Trophoblast cell (in vitro differentiated cells and primary cell): ENCODE measurements around the gene MYBPC1.

Source experiments
- DNase-seq, 2 donors: peaks; one replicate each; pipeline ENCODE4 v3.0.0-alpha.2; 2016
- H2AFZ ChIP-seq: 2 replicates; pipeline ENCODE4 v1.6.1; 2013; ENCODE audit warnings: low read length, moderate library complexity, mild to moderate bottlenecking; ENCODE audit not compliant: insufficient read depth, poor library complexity
- H2AK5ac ChIP-seq: 2 replicates; pipeline ENCODE4 v1.6.1; 2013; ENCODE audit warnings: mild to moderate bottlenecking, low read length
- H2BK120ac ChIP-seq: 2 replicates; pipeline ENCODE4 v1.6.1; 2013; ENCODE audit warnings: low read length, mild to moderate bottlenecking, moderate library complexity; ENCODE audit not compliant: insufficient read depth, poor library complexity
- H2BK12ac ChIP-seq: 2 replicates; pipeline ENCODE4 v1.6.1; 2013; ENCODE audit warnings: mild to moderate bottlenecking, low read length, moderate library complexity
- H2BK5ac ChIP-seq: 2 replicates; pipeline ENCODE4 v1.6.1; 2013; ENCODE audit warnings: low read length, low read depth, moderate library complexity, mild to moderate bottlenecking; ENCODE audit not compliant: poor library complexity
- H3K14ac ChIP-seq: 2 replicates; pipeline ENCODE4 v1.6.1; 2013; ENCODE audit warnings: mild to moderate bottlenecking, low read length
- H3K18ac ChIP-seq: 2 replicates; pipeline ENCODE4 v1.6.1; 2013; ENCODE audit warnings: mild to moderate bottlenecking, low read length
- H3K23ac ChIP-seq: 2 replicates; pipeline ENCODE4 v1.6.1; 2013; ENCODE audit warnings: low read length
- H3K27ac ChIP-seq: 2 replicates; pipeline ENCODE4 v1.5.1; 2013; ENCODE audit warnings: low read depth, mild to moderate bottlenecking, inconsistent platforms, low read length, moderate library complexity
- H3K27me3 ChIP-seq: 2 replicates; pipeline ENCODE4 v1.6.1; 2013; ENCODE audit warnings: inconsistent platforms, mild to moderate bottlenecking, low read length, moderate library complexity; ENCODE audit not compliant: insufficient read depth
- H3K36me3 ChIP-seq, 2 experiments: 1 replicate in 1 of 2; 2 replicates in 1 of 2; pipeline ENCODE4 v1.6.1; 2013; ENCODE audit warnings: low read length in 2 of 2, mild to moderate bottlenecking in 2 of 2, moderate library complexity in 1 of 2; ENCODE audit not compliant: insufficient read depth in 2 of 2, control insufficient read depth in 1 of 2
- H3K4ac ChIP-seq: 2 replicates; pipeline ENCODE4 v1.6.1; 2013; ENCODE audit warnings: low read depth, mild to moderate bottlenecking, low read length, moderate library complexity
- H3K4me1 ChIP-seq, 2 experiments: 1 replicate in 1 of 2; 2 replicates in 1 of 2; pipeline ENCODE4 v1.6.1; 2013; ENCODE audit warnings: low read length in 2 of 2, mild to moderate bottlenecking in 2 of 2, moderate library complexity in 1 of 2; ENCODE audit not compliant: insufficient read depth in 2 of 2, control insufficient read depth in 1 of 2
- H3K4me2 ChIP-seq: 2 replicates; pipeline ENCODE4 v1.6.1; 2013; ENCODE audit warnings: inconsistent platforms, mild to moderate bottlenecking, low read length, moderate library complexity
- H3K4me3 ChIP-seq: 2 replicates; pipeline ENCODE4 v1.5.1; 2013; ENCODE audit warnings: mild to moderate bottlenecking, low read depth, low read length, inconsistent platforms
- H3K79me1 ChIP-seq: one replicate; pipeline ENCODE4 v1.6.1; 2013; ENCODE audit warnings: low read length
- H3K79me2 ChIP-seq: 2 replicates; pipeline ENCODE4 v1.6.1; 2013; ENCODE audit warnings: low read length, mild to moderate bottlenecking; ENCODE audit not compliant: control insufficient read depth, insufficient read depth, poor library complexity
- H3K9ac ChIP-seq: 2 replicates; pipeline ENCODE4 v1.6.1; 2013; ENCODE audit warnings: mild to moderate bottlenecking, low read length
- H3K9me3 ChIP-seq: 2 replicates; pipeline ENCODE4 v1.6.1; 2013; ENCODE audit warnings: low read depth, mild to moderate bottlenecking, control low read depth, inconsistent platforms, low read length; ENCODE audit not compliant: insufficient read depth
- H4K12ac ChIP-seq: 2 replicates; pipeline ENCODE4 v1.6.1; 2013; ENCODE audit warnings: low read depth, mild to moderate bottlenecking, low read length, moderate library complexity
- H4K8ac ChIP-seq: 2 replicates; pipeline ENCODE4 v1.6.1; 2013; ENCODE audit warnings: low read depth, mild to moderate bottlenecking, low read length, moderate library complexity
- H4K91ac ChIP-seq: one replicate; pipeline ENCODE4 v1.6.1; 2013; ENCODE audit warnings: low read depth, mild to moderate bottlenecking, low read length, moderate library complexity
- WGBS: extraction: QIAGEN DNeasy Blood & Tissue Kit; methylation state at CpG from one replicate; pipeline ENCODE4 v1.1.7; 2013; ENCODE audit warnings: missing lambda C conversion rate; ENCODE audit not compliant: insufficient read length, insufficient coverage; ENCODE audit errors: extremely low coverage; 5-methylcytosine and 5-hydroxymethylcytosine counted together

MYBPC1 gene

DNA sequence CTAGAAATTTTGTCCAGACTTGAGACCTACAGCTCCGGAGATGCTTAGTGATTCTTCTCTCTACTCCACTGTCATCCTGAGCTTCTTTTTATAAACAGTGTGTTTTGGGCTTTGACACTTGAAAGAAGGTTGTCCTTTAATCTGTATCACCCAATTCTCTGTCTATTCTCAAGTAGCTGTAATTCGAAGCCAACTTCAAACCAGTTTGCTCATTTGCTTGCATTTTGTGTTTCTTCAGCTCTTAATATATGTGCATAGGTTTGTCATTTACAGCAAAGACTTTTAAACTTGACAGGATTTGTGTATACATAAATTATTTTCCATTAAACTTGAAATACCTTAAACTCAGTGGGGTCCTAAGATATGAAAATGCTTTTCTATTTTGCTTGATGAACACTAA is 16.4 kb upstream of the MYBPC1 start:
- no peaks in the 10 kb centered on the region for H3K9me3 ChIP-seq
- H3K4me2 ChIP-seq = no peak overlapping the region
- H2BK12ac ChIP-seq = no peak overlapping the region
- no CpG with 5 or more reads among the region's 2 CpGs for WGBS
- H2BK120ac ChIP-seq = no peak overlapping the region
- H3K18ac ChIP-seq = no peak overlapping the region
- no peaks in the 10 kb centered on the region for H3K27me3 ChIP-seq
- H2AFZ ChIP-seq = no peak overlapping the region
- H3K79me2 ChIP-seq = no peaks in the 10 kb centered on the region
- no peak overlapping the region for H3K9ac ChIP-seq
- no peak overlapping the region for H2BK5ac ChIP-seq
- H3K4me3 ChIP-seq = no peak overlapping the region
- H3K4me1 ChIP-seq = no peaks in the 10 kb centered on the region
- no peak overlapping the region for H3K23ac ChIP-seq
- no peak overlapping the region for H3K14ac ChIP-seq
- H4K12ac ChIP-seq = no peak overlapping the region
- H3K36me3 ChIP-seq = no peaks in the 10 kb centered on the region
- no peaks in the 10 kb centered on the region for H3K79me1 ChIP-seq
- H3K27ac ChIP-seq = no peak overlapping the region
- no peak overlapping the region for H4K8ac ChIP-seq
- no peak overlapping the region for H3K4ac ChIP-seq
- no peak overlapping the region for H4K91ac ChIP-seq
- H2AK5ac ChIP-seq = no peak overlapping the region
- no peak for DNase-seq

- H3K79me1 ChIP-seq = no peaks in the 10 kb centered on the region
- H3K18ac ChIP-seq = no peak overlapping the region
- no CpG with 5 or more reads among the region's 1 CpG for WGBS
- H3K79me2 ChIP-seq = no peaks in the 10 kb centered on the region
- H2AFZ ChIP-seq = no peak overlapping the region
- H3K14ac ChIP-seq = no peak overlapping the region
- no peak overlapping the region for H2BK120ac ChIP-seq
- no peaks in the 10 kb centered on the region for H3K27me3 ChIP-seq
- H3K36me3 ChIP-seq = no peaks in the 10 kb centered on the region
- no peak overlapping the region for H4K12ac ChIP-seq
- no peaks in the 10 kb centered on the region for H3K4me1 ChIP-seq
- no peak overlapping the region for H4K91ac ChIP-seq
- no peak overlapping the region for H2BK12ac ChIP-seq
- H3K23ac ChIP-seq = no peak overlapping the region
- no peak overlapping the region for H3K4ac ChIP-seq
- H4K8ac ChIP-seq = no peak overlapping the region
- no peak overlapping the region for H3K4me2 ChIP-seq
- peak overlapping the region; percentile 10 for H3K9ac ChIP-seq
- H2BK5ac ChIP-seq = no peak overlapping the region
- no peak for DNase-seq
- no peak overlapping the region for H3K4me3 ChIP-seq
- H2AK5ac ChIP-seq = no peak overlapping the region
- no peaks in the 10 kb centered on the region for H3K9me3 ChIP-seq
- no peak overlapping the region for H3K27ac ChIP-seq
Observed at GRCh38 chr12:101581190-101581589, 13.6 kb upstream of the MYBPC1 start.

GRCh38 chr12:101582937-101583336 is 11.8 kb upstream of the MYBPC1 start:
- Histone ChIP-seq H2AFZ (no peak overlapping the region), H3K23ac (no peak overlapping the region), H3K9me3 (no peaks in the 10 kb centered on the region), H3K9ac (no peak overlapping the region), H2AK5ac (no peak overlapping the region), H3K4me2 (no peak overlapping the region), H2BK120ac (no peak overlapping the region), H3K79me2 (no peaks in the 10 kb centered on the region), H3K27me3 (no peaks in the 10 kb centered on the region), H3K4ac (no peak overlapping the region), H3K4me1 (no peaks in the 10 kb centered on the region), H3K4me3 (no peak overlapping the region), H2BK12ac (no peak overlapping the region), H4K8ac (no peak overlapping the region), H3K18ac (no peak overlapping the region), H4K12ac (no peak overlapping the region), H3K27ac (no peak overlapping the region), H2BK5ac (no peak overlapping the region), H3K14ac (no peak overlapping the region), H3K79me1 (no peaks in the 10 kb centered on the region), H4K91ac (no peak overlapping the region), H3K36me3 (no peaks in the 10 kb centered on the region)
- no peak for DNase-seq
- WGBS = no CpG with 5 or more reads among the region's 1 CpG

DNA sequence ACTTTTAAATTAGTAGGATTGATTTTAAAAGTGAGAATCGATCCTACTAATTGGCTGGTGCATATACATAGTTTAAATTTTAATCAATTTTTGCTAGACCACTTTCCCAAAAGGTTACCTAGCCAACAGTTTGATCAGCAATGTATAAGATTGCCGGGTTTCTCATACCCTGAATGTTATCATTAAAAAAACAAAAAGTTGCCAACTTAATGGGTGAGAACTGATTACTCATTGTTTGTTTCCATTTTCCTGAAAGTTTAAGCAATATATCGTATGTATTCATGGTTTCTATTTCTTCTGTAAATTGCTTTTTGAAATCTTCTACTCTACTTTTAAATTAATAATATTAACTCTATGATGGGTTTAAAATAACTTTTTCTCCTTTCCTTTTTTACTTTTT is 4.4 kb upstream of the MYBPC1 start:
- DNase-seq = no peak
- Histone ChIP-seq H2BK5ac (no peak overlapping the region), H4K12ac (no peak overlapping the region), H3K27me3 (no peaks in the 10 kb centered on the region), H3K9ac (no peak overlapping the region), H3K4ac (no peak overlapping the region), H3K4me3 (no peak overlapping the region), H3K4me1 (no peaks in the 10 kb centered on the region), H3K79me2 (no peaks in the 10 kb centered on the region), H3K27ac (no peak overlapping the region), H3K14ac (no peak overlapping the region), H3K9me3 (no peaks in the 10 kb centered on the region), H3K4me2 (no peak overlapping the region), H4K8ac (no peak overlapping the region), H4K91ac (no peak overlapping the region), H3K18ac (no peak overlapping the region), H3K36me3 (no peaks in the 10 kb centered on the region), H2BK12ac (no peak overlapping the region), H2BK120ac (no peak overlapping the region), H3K23ac (no peak overlapping the region), H2AK5ac (no peak overlapping the region), H3K79me1 (no peaks in the 10 kb centered on the region), H2AFZ (no peak overlapping the region)
- WGBS = no CpG with 5 or more reads among the region's 3 CpGs

DNA sequence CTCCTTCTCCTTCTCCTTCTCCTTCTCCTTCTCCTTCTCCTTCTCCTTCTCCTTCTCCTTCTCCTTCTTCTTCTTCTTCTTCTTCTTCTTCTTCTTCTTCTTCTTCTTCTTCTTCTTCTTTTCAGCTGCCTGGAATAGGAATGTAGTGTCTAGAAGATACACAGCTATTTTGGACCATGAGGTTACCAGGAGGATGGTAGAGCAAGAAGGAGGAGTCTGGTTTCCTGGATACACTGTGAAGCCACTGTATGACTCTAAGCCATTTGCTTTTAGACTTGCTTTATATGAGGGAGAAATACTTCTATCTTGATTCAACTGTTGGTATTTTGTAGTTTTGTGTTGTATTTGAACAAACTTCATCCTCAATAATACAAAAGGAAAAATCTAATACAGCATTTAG is 3.0 kb upstream of the MYBPC1 start:
- H3K14ac ChIP-seq = no peak overlapping the region
- no peak overlapping the region for H3K18ac ChIP-seq
- H3K4me1 ChIP-seq = no peaks in the 10 kb centered on the region
- no peak overlapping the region for H2AK5ac ChIP-seq
- H3K36me3 ChIP-seq = no peaks in the 10 kb centered on the region
- H3K4ac ChIP-seq = no peak overlapping the region
- H3K9me3 ChIP-seq = no peaks in the 10 kb centered on the region
- H2BK12ac ChIP-seq = no peak overlapping the region
- H3K27me3 ChIP-seq = no peaks in the 10 kb centered on the region
- H3K23ac ChIP-seq = no peak overlapping the region
- H3K9ac ChIP-seq = no peak overlapping the region
- no peak for DNase-seq
- H4K8ac ChIP-seq = no peak overlapping the region
- H4K91ac ChIP-seq = no peak overlapping the region
- no peak overlapping the region for H4K12ac ChIP-seq
- no peak overlapping the region for H3K4me2 ChIP-seq
- H3K79me2 ChIP-seq = no peaks in the 10 kb centered on the region
- H2BK5ac ChIP-seq = no peak overlapping the region
- H3K79me1 ChIP-seq = no peaks in the 10 kb centered on the region
- no peak overlapping the region for H2BK120ac ChIP-seq
- H3K27ac ChIP-seq = no peak overlapping the region
- no peak overlapping the region for H2AFZ ChIP-seq
- H3K4me3 ChIP-seq = no peak overlapping the region
